GM19438 (cell line): ENCODE results near the gene KCNK13.
"Not testable (repeated sequence)": the region's sequence is repeated elsewhere in the genome, so short reads cannot be mapped to it uniquely, and the experiment has no call there.

ENCODE experiments used
- ATAC-seq: cut with Tn5 transposase; IDR thresholded peaks from one replicate; pipeline ENCODE4 v1.9.1; 2021; ENCODE audit warnings: low read depth; ENCODE audit not compliant: unreplicated experiment

KCNK13 gene

DNA sequence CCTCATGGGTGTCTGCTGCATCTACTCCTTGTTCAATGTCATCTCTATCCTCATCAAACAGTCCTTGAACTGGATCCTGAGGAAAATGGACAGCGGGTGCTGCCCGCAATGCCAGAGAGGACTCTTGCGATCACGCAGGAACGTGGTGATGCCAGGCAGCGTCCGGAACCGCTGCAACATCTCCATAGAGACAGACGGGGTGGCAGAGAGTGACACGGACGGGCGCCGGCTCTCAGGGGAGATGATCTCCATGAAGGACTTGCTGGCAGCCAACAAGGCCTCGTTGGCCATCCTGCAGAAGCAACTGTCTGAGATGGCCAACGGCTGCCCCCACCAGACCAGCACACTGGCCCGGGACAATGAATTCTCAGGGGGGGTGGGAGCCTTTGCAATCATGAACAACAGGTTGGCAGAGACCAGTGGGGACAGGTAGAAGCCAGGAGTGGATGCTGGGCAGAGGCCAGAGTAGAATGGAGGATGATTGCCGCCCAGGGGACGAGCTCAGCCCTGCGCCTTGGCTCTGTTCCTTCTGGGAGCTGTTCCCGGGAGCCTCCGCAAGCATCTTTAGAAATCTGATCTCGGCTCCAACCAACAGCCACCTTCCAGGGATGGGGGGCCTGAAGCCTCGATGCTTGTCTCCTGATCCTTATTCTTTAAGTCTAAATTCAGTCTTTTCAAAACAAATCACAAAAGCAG, 122.9 kb downstream of the KCNK13 start:
- no peak for ATAC-seq

- ATAC-seq, result no peak
These were observed 126.8 kb downstream of the KCNK13 start for GRCh38 chr14:90188588-90188987.

DNA sequence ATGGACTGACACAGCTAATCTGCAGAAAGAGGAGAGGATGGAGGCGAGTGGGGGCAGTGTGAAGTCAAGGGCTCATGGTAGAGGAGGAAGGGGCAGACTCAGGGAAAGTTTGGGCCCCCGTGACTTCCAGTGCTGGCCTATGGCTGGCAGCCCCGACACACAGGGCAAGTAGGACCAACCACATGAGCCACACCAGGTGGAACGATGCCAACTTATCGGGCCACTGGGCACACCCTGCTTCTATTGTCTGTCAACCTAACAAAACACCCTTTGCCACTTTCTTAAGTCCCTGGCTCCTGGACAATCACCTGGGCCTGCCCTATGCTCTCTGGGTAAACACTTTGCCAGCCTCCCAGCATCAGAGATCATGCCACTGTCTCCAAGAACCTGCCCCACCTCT, 129.4 kb downstream of the KCNK13 start:
- ATAC-seq, result no peak

DNA sequence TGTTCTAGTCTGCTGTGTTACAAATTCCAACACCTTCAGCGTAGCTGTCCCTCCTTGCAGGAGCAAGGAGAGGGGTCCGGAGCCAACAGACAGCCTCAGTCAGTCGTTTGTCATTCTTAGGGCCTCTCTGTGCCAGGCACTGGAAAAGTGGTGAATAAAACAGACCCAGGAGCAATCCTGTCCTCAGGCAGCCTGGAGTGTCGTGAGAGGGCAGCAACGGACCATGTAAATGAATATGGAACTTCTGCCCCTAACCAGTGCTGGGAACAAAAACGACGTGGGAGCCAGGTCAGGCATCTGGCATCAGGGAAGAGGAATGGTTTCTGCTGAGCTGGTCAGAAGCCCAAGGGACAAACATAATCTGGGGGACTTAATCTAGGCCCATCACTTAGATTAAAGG, 129.8 kb downstream of the KCNK13 start:
- no peak for ATAC-seq

GRCh38 chr14:90193925-90194324, 132.1 kb downstream of the KCNK13 start:
- ATAC-seq, result no peak

DNA sequence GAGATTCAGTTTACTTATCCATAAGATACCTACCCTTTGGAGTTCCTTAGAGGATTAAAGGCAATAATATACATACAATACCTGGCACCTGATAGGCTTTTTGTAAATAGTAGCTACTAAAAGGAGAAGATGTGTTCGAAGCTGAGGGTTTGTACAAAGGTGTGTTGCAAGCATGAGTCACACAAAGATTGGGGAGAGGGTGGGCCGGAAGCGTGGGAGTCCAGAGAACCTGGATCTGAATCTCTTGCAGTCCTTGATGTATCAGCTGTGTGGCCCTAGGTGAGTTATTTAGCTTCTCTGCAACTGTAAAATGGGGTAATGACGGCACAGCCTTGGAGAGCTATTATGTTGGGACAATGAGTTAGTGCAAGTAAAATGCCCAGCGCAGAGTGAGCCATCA, 132.9 kb downstream of the KCNK13 start:
- no peak for ATAC-seq

- ATAC-seq, result no peak
These were observed 136.8 kb downstream of the KCNK13 start for GRCh38 chr14:90198541-90199060.

GRCh38 chr14:90200546-90200945, 138.8 kb downstream of the KCNK13 start:
- not testable (repeated sequence) for ATAC-seq

DNA sequence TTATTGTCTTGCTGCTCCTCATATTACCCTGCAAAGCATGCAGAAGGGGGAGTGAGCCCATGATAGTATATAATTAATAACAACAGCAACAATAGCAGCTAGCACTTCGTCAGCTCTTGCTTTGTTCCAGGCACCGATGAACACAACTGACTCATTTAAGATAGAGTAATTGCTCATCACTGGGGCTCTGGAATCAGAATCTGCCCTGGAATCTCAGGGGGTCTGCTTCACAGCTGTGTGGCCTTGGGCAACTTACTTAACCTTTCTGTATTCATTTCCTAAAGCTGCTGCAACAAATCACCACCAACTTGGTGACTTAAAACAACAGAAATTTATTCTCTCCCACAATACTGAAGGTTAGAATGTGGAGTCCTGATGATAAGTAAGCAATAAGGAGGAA, 139.6 kb downstream of the KCNK13 start:
- no peak for ATAC-seq

DNA sequence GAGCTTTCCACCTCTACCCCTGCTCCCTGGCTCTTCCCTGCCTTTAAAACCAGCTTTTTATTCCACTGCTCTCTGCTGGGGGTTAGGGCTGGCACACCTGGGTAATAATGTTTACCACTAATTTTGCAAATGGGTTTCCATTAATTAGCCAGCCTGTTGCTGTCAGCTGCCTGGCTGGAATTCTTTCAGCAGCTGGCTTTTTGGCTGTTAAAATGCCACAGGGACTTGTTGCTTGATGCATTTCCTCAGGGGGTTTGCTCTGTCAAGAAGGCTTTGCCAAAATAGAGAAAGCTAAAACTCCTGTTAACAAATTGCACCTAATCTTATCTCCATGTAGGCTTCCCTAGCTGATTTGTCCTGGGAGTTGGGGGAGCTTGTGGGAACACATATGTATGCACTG, 142.7 kb downstream of the KCNK13 start:
- ATAC-seq, result no peak

DNA sequence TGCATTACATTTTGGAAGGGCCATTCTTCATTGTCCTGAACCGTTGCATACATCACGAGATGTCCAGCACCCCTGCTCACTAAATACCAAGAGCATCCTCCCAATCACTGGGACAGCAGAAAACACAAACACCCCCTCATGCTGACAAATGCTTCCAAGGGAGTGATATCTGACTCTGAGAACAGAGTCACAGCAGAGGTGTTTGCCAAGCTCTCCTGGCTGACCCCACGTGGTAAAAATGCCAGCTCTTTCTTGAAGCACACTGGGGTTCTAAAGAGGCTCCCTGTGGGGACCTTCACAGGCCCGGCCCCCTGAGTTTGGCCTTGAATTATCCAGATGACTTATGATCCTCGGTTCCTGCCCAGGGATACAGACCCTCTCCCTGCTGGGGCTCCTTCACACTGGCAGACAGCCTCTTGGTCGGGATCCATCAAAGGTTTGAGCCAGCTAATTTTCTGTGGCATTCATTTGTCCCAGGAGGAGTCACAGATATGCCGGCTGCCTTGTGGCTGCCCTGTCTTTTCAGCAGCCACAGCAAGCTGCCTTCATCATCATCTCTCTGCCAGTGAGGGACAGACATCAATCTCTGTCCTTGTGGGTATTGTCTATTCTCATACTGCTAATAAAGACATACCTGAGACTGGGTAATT, 151.4 kb downstream of the KCNK13 start:
- no peak for ATAC-seq

- ATAC-seq, result no peak
These were observed 166.7 kb downstream of the KCNK13 start for GRCh38 chr14:90228478-90228877.

DNA sequence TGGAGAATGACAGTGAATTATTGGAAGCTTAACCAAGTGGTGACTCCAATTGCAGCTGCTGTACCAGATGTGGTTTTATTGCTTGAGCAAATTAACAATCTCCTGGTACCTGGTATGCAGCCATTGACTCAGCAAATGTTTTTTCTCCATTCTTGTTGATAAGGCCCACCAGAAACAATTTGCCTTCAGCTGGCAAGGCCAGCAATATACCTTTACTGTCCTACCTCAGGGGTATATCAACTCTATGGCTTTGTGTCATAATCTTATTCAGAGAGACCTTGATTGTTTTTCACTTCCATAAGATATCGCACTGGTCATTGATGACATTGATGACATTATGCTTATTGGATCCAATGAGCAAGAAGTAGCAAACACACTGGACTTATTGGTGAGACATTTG, 168.1 kb downstream of the KCNK13 start:
- not testable (repeated sequence) for ATAC-seq
